Measurements from ENCODE around the gene NEDD4. TPM values are rescaled to one million over a fixed set of nuclear protein-coding genes. Genes with fewer than 3 reads are reported as not detected.
"Not testable (repeated sequence)": the region's sequence is repeated elsewhere in the genome, so short reads cannot be mapped to it uniquely, and the experiment has no call there.

Gene NEDD4
- polyA plus RNA-seq (ENCODE audit: insufficient read length in 3 of 3) = 10 to 100 TPM; 14.7 to 17.1 (median 15.2) TPM

- DNase-seq (ENCODE audit: low read depth in 3 of 3, low spot score in 2 of 3) = peak; percentile 71 to 81 (median 77)
Observed at GRCh38 chr15:55993111-55993803, at the start of gene NEDD4. NEDD4 (minus strand) TSS chr15:55993612; CDS start chr15:55993555, 57 bp downstream.

- no peak for DNase-seq (ENCODE audit: low read depth in 3 of 3, low spot score in 2 of 3)
Observed at GRCh38 chr15:56042498-56042897, 49.1 kb upstream of the NEDD4 start.

GRCh38 chr15:56042031-56042430 lies 48.6 kb upstream of the NEDD4 start:
- no peak for DNase-seq (ENCODE audit: low read depth in 3 of 3, low spot score in 2 of 3)

- DNase-seq (ENCODE audit: low read depth in 3 of 3, low spot score in 2 of 3) = peak in 2 of 3 donors; percentile 10 to 13
Observed at GRCh38 chr15:56040081-56041035, 46.9 kb upstream of the NEDD4 start.

- DNase-seq (ENCODE audit: low read depth in 3 of 3, low spot score in 2 of 3) = no peak
Observed at GRCh38 chr15:56038707-56039106, 45.3 kb upstream of the NEDD4 start.

GRCh38 chr15:56038015-56038414 lies 44.6 kb upstream of the NEDD4 start:
- DNase-seq (ENCODE audit: low read depth in 3 of 3, low spot score in 2 of 3) = no peak

- no peak for DNase-seq (ENCODE audit: low read depth in 3 of 3, low spot score in 2 of 3)
Observed at GRCh38 chr15:56036546-56037067, 43.2 kb upstream of the NEDD4 start.

GRCh38 chr15:56035166-56035565 lies 41.8 kb upstream of the NEDD4 start:
- no peak for DNase-seq (ENCODE audit: low read depth in 3 of 3, low spot score in 2 of 3)

GRCh38 chr15:56034514-56034913 lies 41.1 kb upstream of the NEDD4 start:
- DNase-seq (ENCODE audit: low read depth in 3 of 3, low spot score in 2 of 3) = no peak

GRCh38 chr15:56032373-56032772 lies 39.0 kb upstream of the NEDD4 start:
- no peak for DNase-seq (ENCODE audit: low read depth in 3 of 3, low spot score in 2 of 3)

GRCh38 chr15:56031836-56032235 lies 38.4 kb upstream of the NEDD4 start:
- no peak for DNase-seq (ENCODE audit: low read depth in 3 of 3, low spot score in 2 of 3)

- DNase-seq (ENCODE audit: low read depth in 3 of 3, low spot score in 2 of 3) = no peak
Observed at GRCh38 chr15:56031402-56031801, 38.0 kb upstream of the NEDD4 start.

- no peak for DNase-seq (ENCODE audit: low read depth in 3 of 3, low spot score in 2 of 3)
Observed at GRCh38 chr15:56028430-56028829, 35.0 kb upstream of the NEDD4 start.

GRCh38 chr15:56023160-56023559 lies 29.7 kb upstream of the NEDD4 start:
- not testable (repeated sequence) for DNase-seq (ENCODE audit: low read depth in 3 of 3, low spot score in 2 of 3)

- no peak for DNase-seq (ENCODE audit: low read depth in 3 of 3, low spot score in 2 of 3)
Observed at GRCh38 chr15:56019819-56020486, 26.5 kb upstream of the NEDD4 start.

- no peak for DNase-seq (ENCODE audit: low read depth in 3 of 3, low spot score in 2 of 3)
Observed at GRCh38 chr15:56019060-56019793, 25.8 kb upstream of the NEDD4 start.

GRCh38 chr15:56017920-56018319 lies 24.5 kb upstream of the NEDD4 start:
- no peak for DNase-seq (ENCODE audit: low read depth in 3 of 3, low spot score in 2 of 3)

GRCh38 chr15:56017511-56017910 lies 24.1 kb upstream of the NEDD4 start:
- DNase-seq (ENCODE audit: low read depth in 3 of 3, low spot score in 2 of 3) = no peak

- DNase-seq (ENCODE audit: low read depth in 3 of 3, low spot score in 2 of 3) = no peak
Observed at GRCh38 chr15:56016281-56016680, 22.9 kb upstream of the NEDD4 start.

- no peak for DNase-seq (ENCODE audit: low read depth in 3 of 3, low spot score in 2 of 3)
Observed at GRCh38 chr15:56014677-56015076, 21.3 kb upstream of the NEDD4 start.

All from right renal cortex interstitium (tissue), 3 donors.